ENCODE results near the gene CHEK2.
"Not testable (repeated sequence)": the region's sequence is repeated elsewhere in the genome, so short reads cannot be mapped to it uniquely, and the experiment has no call there.

Gene CHEK2

GRCh38 chr22:28682966-28683365, 58.7 kb downstream of the CHEK2 start:
- not testable (repeated sequence) for DNase-seq

- not testable (repeated sequence) for DNase-seq
Measured at GRCh38 chr22:28680813-28681490, 60.7 kb downstream of the CHEK2 start.

GRCh38 chr22:28679611-28680287, 61.9 kb downstream of the CHEK2 start, which contains the start of gene TTC28:
Gene TTC28, minus strand, starts transcription at chr22:28679840. Its CDS starts 117 bp downstream, at chr22:28679723.
- not testable (repeated sequence) for DNase-seq

- not testable (repeated sequence) for DNase-seq
Measured at GRCh38 chr22:28678778-28679610, 62.6 kb downstream of the CHEK2 start.

GRCh38 chr22:28678170-28678569, 63.5 kb downstream of the CHEK2 start:
- DNase-seq, result not testable (repeated sequence)

GRCh38 chr22:28674121-28674563, 67.5 kb downstream of the CHEK2 start:
- DNase-seq, result no peak

- DNase-seq, result no peak
Measured at GRCh38 chr22:28670756-28671155, 70.9 kb downstream of the CHEK2 start.

GRCh38 chr22:28670161-28670560, 71.5 kb downstream of the CHEK2 start:
- no peak for DNase-seq

- DNase-seq, result no peak
Measured at GRCh38 chr22:28669387-28669786, 72.2 kb downstream of the CHEK2 start.

- DNase-seq, result not testable (repeated sequence)
Measured at GRCh38 chr22:28663569-28663942, 78.1 kb downstream of the CHEK2 start.

GRCh38 chr22:28658448-28658847, 83.2 kb downstream of the CHEK2 start:
- DNase-seq, result no peak

- no peak for DNase-seq
Measured at GRCh38 chr22:28656181-28656580, 85.4 kb downstream of the CHEK2 start.

GRCh38 chr22:28650463-28650862, 91.2 kb downstream of the CHEK2 start:
- no peak for DNase-seq

GRCh38 chr22:28648792-28649191, 92.8 kb downstream of the CHEK2 start:
- DNase-seq, result no peak

- DNase-seq, result no peak
Measured at GRCh38 chr22:28647216-28647615, 94.4 kb downstream of the CHEK2 start.

GRCh38 chr22:28639321-28639720, 102.3 kb downstream of the CHEK2 start:
- no peak for DNase-seq
